ENCODE data around the gene EXOC4. TPM values are rescaled to one million over a fixed set of nuclear protein-coding genes. Genes with fewer than 3 reads are reported as not detected.

Gene EXOC4
- total and polyA plus RNA-seq, 2 donors (not counting 1 experiment from before 2014, with no cell fraction given): 79.6 to 158 TPM

DNA sequence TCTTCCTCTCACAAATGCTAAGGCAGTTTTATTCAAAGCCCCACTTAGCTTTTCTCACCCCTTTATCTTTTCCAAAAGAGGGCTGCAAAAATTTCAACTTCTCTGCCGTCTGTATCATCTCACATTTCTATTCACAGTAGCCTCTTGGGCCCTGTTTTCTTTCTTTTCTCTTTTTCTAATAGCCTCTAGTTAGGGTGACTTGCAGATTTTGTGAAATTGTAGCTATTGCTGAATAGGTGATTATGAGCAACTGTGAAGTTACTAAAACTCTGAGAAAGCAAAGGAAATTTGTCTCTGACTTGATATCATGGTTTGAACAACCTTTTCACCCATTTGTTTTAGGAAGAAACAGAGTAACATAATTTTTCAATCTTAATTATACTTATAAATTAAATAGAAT lies 29.2 kb downstream of the EXOC4 start:
- H3K27me3 ChIP-seq (ENCODE audit: control insufficient read depth, insufficient read depth, low read length): no peaks in the 10 kb centered on the region
- H3K4me1 ChIP-seq (ENCODE audit: control insufficient read depth, extremely low read depth, insufficient read depth, low read length): no peaks in the 10 kb centered on the region
- TF ChIP-seq, protein P1, sequence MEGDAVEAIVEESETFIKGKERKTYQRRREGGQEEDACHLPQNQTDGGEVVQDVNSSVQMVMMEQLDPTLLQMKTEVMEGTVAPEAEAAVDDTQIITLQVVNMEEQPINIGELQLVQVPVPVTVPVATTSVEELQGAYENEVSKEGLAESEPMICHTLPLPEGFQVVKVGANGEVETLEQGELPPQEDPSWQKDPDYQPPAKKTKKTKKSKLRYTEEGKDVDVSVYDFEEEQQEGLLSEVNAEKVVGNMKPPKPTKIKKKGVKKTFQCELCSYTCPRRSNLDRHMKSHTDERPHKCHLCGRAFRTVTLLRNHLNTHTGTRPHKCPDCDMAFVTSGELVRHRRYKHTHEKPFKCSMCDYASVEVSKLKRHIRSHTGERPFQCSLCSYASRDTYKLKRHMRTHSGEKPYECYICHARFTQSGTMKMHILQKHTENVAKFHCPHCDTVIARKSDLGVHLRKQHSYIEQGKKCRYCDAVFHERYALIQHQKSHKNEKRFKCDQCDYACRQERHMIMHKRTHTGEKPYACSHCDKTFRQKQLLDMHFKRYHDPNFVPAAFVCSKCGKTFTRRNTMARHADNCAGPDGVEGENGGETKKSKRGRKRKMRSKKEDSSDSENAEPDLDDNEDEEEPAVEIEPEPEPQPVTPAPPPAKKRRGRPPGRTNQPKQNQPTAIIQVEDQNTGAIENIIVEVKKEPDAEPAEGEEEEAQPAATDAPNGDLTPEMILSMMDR (conservative IDR thresholded peaks at IDR 0.05 in 1 of 2, IDR thresholded peaks at IDR 0.05 in 1 of 2; ENCODE audit: low read depth in 1 of 2, low read length in 2 of 2): no peak
- no peak for TF ChIP-seq EZH2 (IDR thresholded peaks at IDR 0.05; ENCODE audit: low read length, missing control alignments)
- no peak overlapping the region for H3K4me3 ChIP-seq (replicated peaks in 1 of 4; ENCODE audit: control extremely low read depth in 1 of 4, insufficient read depth in 1 of 4, low read depth in 3 of 4, low read length in 4 of 4)
- no peaks in the 10 kb centered on the region for H4K20me1 ChIP-seq (ENCODE audit: control insufficient read depth, extremely low read depth, insufficient read depth, low read length)
- no peak overlapping the region for H3K4me2 ChIP-seq (ENCODE audit: extremely low read depth, insufficient read depth, low read length)
- no peak overlapping the region for H3K27ac ChIP-seq (ENCODE audit: insufficient read depth, low read length)
- no peak for DNase-seq (ENCODE audit: low read depth in 2 of 2)
- H2AFZ ChIP-seq (ENCODE audit: low read length): no peak overlapping the region
- H3K36me3 ChIP-seq (ENCODE audit: control insufficient read depth, insufficient read depth, low read length): no peaks in the 10 kb centered on the region
- no peaks in the 10 kb centered on the region for H3K79me2 ChIP-seq (ENCODE audit: control insufficient read depth, insufficient read depth, low read length)
- H3K9me3 ChIP-seq (ENCODE audit: control insufficient read depth, insufficient read depth, low read depth, low read length): no peaks in the 10 kb centered on the region
- no peak overlapping the region for H3K9ac ChIP-seq (ENCODE audit: insufficient read depth, low read length)

- TF ChIP-seq, protein P1 (conservative IDR thresholded peaks at IDR 0.05 in 1 of 2, IDR thresholded peaks at IDR 0.05 in 1 of 2; ENCODE audit: low read depth in 1 of 2, low read length in 2 of 2): no peak
- TF ChIP-seq EZH2 (IDR thresholded peaks at IDR 0.05; ENCODE audit: low read length, missing control alignments): no peak
Measured at GRCh38 chr7:133284092-133284491, 31.2 kb downstream of the EXOC4 start.

GRCh38 chr7:133288970-133289369 lies 36.1 kb downstream of the EXOC4 start:
- H3K9me3 ChIP-seq (ENCODE audit: control insufficient read depth, insufficient read depth, low read depth, low read length): no peaks in the 10 kb centered on the region
- TF ChIP-seq, protein P1 (conservative IDR thresholded peaks at IDR 0.05 in 1 of 2, IDR thresholded peaks at IDR 0.05 in 1 of 2; ENCODE audit: low read depth in 1 of 2, low read length in 2 of 2): no peak
- no peak for TF ChIP-seq EZH2 (IDR thresholded peaks at IDR 0.05; ENCODE audit: low read length, missing control alignments)
- H3K27ac ChIP-seq (ENCODE audit: insufficient read depth, low read length): no peak overlapping the region
- H3K4me2 ChIP-seq (ENCODE audit: extremely low read depth, insufficient read depth, low read length): no peak overlapping the region
- H3K4me1 ChIP-seq (ENCODE audit: control insufficient read depth, extremely low read depth, insufficient read depth, low read length): no peaks in the 10 kb centered on the region
- H3K79me2 ChIP-seq (ENCODE audit: control insufficient read depth, insufficient read depth, low read length): no peaks in the 10 kb centered on the region
- H4K20me1 ChIP-seq (ENCODE audit: control insufficient read depth, extremely low read depth, insufficient read depth, low read length): no peaks in the 10 kb centered on the region
- H3K9ac ChIP-seq (ENCODE audit: insufficient read depth, low read length): no peak overlapping the region
- no peaks in the 10 kb centered on the region for H3K27me3 ChIP-seq (ENCODE audit: control insufficient read depth, insufficient read depth, low read length)
- H3K36me3 ChIP-seq (ENCODE audit: control insufficient read depth, insufficient read depth, low read length): no peaks in the 10 kb centered on the region
- DNase-seq (ENCODE audit: low read depth in 2 of 2): no peak
- H2AFZ ChIP-seq (ENCODE audit: low read length): no peak overlapping the region
- no peak overlapping the region for H3K4me3 ChIP-seq (replicated peaks in 1 of 4; ENCODE audit: control extremely low read depth in 1 of 4, insufficient read depth in 1 of 4, low read depth in 3 of 4, low read length in 4 of 4)

More at GRCh38 chr7:133284092-133284491, 31.2 kb downstream of the EXOC4 start:
- no peak for DNase-seq (ENCODE audit: low read depth in 2 of 2)
- Histone ChIP-seq H3K4me3 (replicated peaks in 1 of 4; ENCODE audit: control extremely low read depth in 1 of 4, insufficient read depth in 1 of 4, low read depth in 3 of 4, low read length in 4 of 4) (no peak overlapping the region), H4K20me1 (ENCODE audit: control insufficient read depth, extremely low read depth, insufficient read depth, low read length) (no peaks in the 10 kb centered on the region), H3K9ac (ENCODE audit: insufficient read depth, low read length) (no peak overlapping the region), H3K27ac (ENCODE audit: insufficient read depth, low read length) (no peak overlapping the region), H3K9me3 (ENCODE audit: control insufficient read depth, insufficient read depth, low read depth, low read length) (no peaks in the 10 kb centered on the region), H3K4me1 (ENCODE audit: control insufficient read depth, extremely low read depth, insufficient read depth, low read length) (no peaks in the 10 kb centered on the region), H3K4me2 (ENCODE audit: extremely low read depth, insufficient read depth, low read length) (no peak overlapping the region), H3K79me2 (ENCODE audit: control insufficient read depth, insufficient read depth, low read length) (no peaks in the 10 kb centered on the region), H2AFZ (ENCODE audit: low read length) (no peak overlapping the region), H3K27me3 (ENCODE audit: control insufficient read depth, insufficient read depth, low read length) (no peaks in the 10 kb centered on the region), H3K36me3 (ENCODE audit: control insufficient read depth, insufficient read depth, low read length) (no peaks in the 10 kb centered on the region)

Data from fibroblast of lung (primary cell).